NB4 (cell line): ENCODE results near the gene GRID1.

Source experiments
- DNase-seq: peaks from one replicate; pipeline ENCODE4 v3.0.0; 2010; ENCODE audit warnings: low read depth
- H3K4me3 ChIP-seq: one replicate; pipeline ENCODE4 v1.5.1; 2011; ENCODE audit warnings: mild to moderate bottlenecking, low read depth, low read length, moderate library complexity
- CTCF ChIP-seq: IDR thresholded peaks from one replicate; pipeline ENCODE4 v1.5.1; 2012; ENCODE audit warnings: low read depth, low read length
- MAX ChIP-seq: IDR thresholded peaks from 2 replicates; pipeline ENCODE4 v1.6.1; 2011; ENCODE audit warnings: low read depth, low read length
- MYC ChIP-seq: IDR thresholded peaks from 2 replicates; pipeline ENCODE4 v1.6.1; 2011; ENCODE audit warnings: low read depth, low read length
- POLR2A ChIP-seq: IDR thresholded peaks from 2 replicates; pipeline ENCODE4 v1.6.1; 2011; ENCODE audit warnings: mild to moderate bottlenecking; ENCODE audit not compliant: insufficient read length; ENCODE audit errors: extremely low read depth

The GRID1 gene

GRCh38 chr10:86359111-86359510, 7.5 kb downstream of the GRID1 start:
- no peak for DNase-seq
- TF ChIP-seq POLR2A, result no peak

GRCh38 chr10:86357676-86358075, 8.9 kb downstream of the GRID1 start:
- DNase-seq, result no peak
- TF ChIP-seq POLR2A (no peak), CTCF (no peak), MYC (no peak), MAX (no peak)
- H3K4me3 ChIP-seq, result no peak overlapping the region

More at GRCh38 chr10:86359111-86359510, 7.5 kb downstream of the GRID1 start:
- no peak overlapping the region for H3K4me3 ChIP-seq

- no peak for TF ChIP-seq MYC
- TF ChIP-seq MAX, result no peak
- no peak for TF ChIP-seq CTCF
- no peak for TF ChIP-seq POLR2A
- DNase-seq, result no peak
- no peak overlapping the region for H3K4me3 ChIP-seq
Measured at GRCh38 chr10:86357041-86357440, 9.6 kb downstream of the GRID1 start.

- H3K4me3 ChIP-seq, result no peak overlapping the region
- DNase-seq, result peak; percentile 60
- TF ChIP-seq POLR2A (no peak), CTCF (no peak), MYC (peak; percentile 9; the same call in 1 of the 2 replicates), MAX (peak; percentile 11; the same call in 1 of the 2 replicates)
Measured at GRCh38 chr10:86356296-86356695, 10.3 kb downstream of the GRID1 start.

GRCh38 chr10:86355571-86356038, 11.0 kb downstream of the GRID1 start:
- TF ChIP-seq MYC, result peak; percentile 72
- TF ChIP-seq POLR2A, result peak; percentile 16
- TF ChIP-seq MAX, result peak; percentile 66; the same call in 1 of the 2 replicates
- no peak for TF ChIP-seq CTCF
- DNase-seq, result peak; percentile 92
- no peak overlapping the region for H3K4me3 ChIP-seq

GRCh38 chr10:86354761-86355540, 11.6 kb downstream of the GRID1 start:
- DNase-seq, result peak; percentile 93
- H3K4me3 ChIP-seq, result no peak overlapping the region
- TF ChIP-seq MYC, result no peak
- TF ChIP-seq MAX, result no peak
- no peak for TF ChIP-seq CTCF
- no peak for TF ChIP-seq POLR2A
